Activated CD4-positive, alpha-beta T cell treated with anti-CD3 and anti-CD28 coated beads, Interleukin-2, amount 50 U/mL, for 4 hours (primary cell): ENCODE measurements around the gene SKI.

Source experiments
- DNase-seq, 2 experiments: peaks; one replicate each; pipeline ENCODE4 v3.0.0-alpha.2; 2020

The SKI gene

DNA sequence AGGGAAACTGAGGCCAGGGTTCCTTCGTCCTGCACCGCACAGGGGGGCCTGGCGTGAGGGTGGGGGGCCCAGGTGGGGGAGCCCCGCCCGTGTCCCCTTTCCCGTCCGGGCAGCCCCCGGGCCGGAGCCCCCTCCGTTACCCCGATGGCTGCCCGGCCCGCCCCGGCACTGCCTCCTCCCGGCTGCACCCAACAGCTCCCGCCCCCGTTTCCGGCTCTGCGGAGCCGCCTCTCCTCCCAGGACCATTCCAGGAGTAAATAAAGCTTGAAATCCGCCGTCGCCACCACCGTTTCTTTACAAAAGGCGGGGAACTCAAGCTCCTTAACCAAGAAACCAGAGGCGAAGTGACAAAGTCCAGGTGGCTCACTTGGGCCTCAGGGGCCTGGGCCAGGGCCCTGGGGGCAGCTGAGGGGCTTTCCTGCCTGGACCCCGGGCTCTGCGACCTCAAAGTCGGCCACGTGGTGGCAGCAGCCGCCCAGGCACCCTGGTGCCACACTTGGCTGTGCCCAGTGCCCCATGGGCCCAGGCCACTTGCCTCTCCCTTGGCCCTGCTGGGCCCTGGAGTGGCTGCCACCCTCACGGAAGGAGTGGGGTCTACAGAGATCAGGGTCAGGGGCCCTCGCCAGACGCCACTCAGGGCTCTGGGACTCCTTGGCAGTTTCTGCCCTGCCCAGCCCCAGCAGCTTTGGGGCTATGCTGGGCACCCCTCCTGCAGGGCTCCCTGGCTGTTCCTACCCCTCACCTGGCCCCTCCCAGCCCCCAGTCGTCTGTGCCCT is 33.0 kb upstream of the SKI start:
- DNase-seq = peak; percentile 80 to 82

- no peak for DNase-seq
These were observed 32.3 kb upstream of the SKI start for GRCh38 chr1:2195785-2196184.

DNA sequence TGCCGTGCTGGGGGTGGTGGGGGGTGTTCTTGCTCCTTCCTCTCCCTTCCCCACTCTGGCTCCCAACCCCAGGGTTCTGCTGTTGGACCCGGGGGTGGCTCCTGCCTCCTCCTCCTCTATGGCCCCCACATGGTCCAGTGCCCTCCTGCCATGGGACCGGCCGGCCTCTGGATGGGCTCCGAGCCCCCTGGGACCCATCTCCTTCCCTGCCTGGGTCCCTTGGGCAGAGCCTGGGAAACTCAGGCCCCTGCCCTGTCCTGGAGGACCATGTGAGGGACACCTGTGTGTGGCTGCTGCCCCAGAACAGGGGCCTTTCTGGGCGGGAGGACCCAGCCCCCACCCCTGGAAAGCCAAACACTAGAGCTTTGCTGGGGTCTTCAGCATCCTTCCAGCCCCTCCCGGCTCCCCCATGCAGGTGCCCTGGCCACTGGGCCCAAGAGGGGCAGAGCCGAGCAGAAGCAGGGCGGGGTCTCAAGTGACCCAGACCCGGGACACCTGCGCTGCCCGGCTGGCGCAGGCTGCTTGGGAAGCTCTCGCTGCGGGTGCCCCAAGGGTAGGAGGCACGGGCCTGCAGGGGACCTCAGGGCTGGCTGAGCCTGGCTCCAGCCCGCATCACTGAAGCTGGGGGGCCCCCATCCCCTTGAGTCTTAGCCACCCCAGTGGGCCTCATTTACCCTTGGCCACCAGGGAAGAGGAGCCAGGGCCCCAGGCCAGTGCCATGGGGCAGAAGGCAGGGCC is 31.0 kb upstream of the SKI start:
- no peak for DNase-seq

GRCh38 chr1:2197707-2198165 is 30.4 kb upstream of the SKI start:
- no peak for DNase-seq

DNA sequence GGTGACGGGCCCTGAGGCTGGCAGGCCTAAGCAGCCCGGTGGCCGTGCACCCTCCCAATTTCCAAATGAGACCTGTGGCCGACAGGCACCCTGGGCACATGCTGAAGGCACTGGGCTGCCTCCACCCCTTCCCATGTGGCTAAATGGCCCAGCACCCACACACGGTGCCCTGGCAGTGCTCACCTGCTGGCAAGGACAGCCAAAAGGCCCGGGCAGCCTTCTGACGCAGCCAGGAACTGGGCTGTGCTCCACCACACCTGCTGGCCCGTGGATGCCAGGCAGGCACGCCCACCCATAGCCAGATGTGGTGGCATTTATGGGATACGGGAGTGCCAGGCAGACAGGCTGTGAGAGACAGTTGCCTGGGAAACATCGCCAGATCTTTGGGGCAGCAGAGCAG is 29.5 kb upstream of the SKI start:
- no peak for DNase-seq

DNA sequence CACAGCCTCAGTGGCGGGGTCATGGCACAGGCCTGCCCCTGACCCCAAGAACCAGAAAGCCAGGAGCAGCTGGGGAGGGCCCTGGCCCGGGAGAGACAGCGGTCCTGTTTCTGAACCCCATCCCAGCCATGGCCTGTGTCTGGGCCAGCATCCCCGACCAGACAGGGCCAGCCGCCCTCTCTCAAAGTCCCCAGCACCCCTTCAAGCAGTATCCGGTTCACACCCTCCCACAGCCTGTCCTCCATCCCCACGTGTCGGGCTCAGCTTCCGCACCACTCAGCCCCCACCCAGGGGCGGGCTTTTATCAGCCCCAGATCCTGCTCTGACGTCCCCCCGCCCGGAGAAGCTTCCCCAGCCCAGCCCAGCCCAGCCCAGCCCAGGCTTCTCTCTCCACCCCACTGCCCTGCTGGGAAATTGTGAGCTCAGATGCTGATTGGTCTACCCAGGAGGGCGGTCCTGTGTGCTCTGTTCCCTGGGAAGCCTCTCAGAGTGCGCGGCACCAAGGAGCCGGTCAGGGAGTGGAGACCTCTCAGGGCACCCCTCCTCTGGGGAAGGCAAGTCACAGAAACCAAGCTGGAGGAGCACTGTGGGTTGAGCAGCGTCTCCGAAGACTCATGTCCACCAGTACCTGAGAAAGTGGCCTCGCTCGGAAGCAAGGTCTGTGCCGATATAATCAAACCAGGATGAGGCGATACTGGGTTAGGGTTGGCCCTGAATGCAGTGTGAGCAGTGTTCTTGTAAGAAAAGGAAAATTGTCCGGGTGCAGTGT is 28.9 kb upstream of the SKI start:
- DNase-seq = peak; percentile 73 to 76

DNA sequence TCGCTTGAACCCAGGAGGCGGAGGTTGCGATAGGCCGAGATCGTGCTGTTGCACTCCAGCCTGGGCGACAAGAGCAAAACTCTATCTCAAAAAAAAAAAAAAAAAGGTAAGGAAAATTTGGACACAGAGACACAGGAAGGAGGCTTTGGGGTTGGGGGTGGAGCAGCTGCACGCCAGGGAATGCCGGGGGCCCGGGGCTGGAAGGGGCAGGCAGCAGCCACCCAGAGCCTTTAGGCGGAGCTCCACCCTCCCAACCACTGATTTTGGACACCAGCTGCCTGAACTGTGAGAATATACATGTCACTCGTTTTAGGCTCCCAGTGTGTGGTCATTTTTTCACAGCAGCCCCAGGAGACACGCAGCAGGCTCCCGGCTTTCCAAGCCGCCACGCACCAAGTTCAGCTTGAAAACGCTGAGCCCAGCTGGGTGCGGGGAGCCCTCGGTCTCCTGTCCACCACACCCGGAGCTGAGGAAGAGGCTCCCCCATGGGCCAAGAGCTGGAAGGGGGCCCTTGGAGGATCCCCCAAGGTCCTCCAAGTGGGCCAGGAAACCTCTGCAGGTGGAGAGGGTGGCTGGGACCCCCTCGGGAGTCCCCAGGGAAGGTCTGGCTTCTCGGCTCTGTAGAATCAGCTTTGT is 27.7 kb upstream of the SKI start:
- DNase-seq = no peak

- DNase-seq = no peak
These were observed 27.1 kb upstream of the SKI start for GRCh38 chr1:2201062-2201461.

- DNase-seq = no peak
These were observed 26.0 kb upstream of the SKI start for GRCh38 chr1:2202008-2202575.

DNA sequence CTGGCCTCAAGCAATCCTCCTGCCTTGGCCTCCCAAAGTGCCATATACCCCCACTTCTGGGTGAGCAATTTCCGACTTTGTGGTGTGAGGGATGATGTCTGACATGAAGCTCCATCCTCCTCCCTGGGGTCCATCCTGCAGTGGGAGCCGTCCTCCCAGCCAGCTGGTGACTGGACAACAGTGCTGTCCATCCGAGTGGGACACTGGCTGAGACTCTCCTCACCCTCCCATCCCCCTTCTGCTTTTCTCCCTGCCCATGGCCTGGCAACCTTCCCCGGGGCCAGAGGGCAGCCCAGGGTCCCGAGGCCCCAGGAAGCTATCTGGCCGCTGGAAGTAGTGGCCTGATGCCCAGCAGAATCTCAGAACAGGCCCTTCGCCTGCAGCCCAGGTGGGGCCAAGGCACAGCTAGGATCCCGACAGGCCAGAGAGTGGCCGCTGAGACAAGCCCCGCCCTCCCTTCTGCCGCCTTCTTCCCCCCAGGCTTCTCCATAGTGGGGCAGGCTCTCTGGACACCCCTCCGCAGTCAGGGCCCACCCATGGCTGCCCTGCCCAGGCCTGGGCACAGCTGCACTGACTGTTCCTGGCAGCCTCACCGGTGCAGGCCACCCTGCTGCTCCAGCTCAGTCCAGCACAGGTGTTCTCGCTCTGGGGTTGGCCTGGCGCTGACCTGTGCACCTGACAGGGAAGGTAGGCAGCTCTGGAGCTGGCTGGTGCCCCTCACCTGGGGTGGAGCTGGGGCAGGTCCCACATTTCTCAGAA is 25.1 kb upstream of the SKI start:
- DNase-seq = no peak

DNA sequence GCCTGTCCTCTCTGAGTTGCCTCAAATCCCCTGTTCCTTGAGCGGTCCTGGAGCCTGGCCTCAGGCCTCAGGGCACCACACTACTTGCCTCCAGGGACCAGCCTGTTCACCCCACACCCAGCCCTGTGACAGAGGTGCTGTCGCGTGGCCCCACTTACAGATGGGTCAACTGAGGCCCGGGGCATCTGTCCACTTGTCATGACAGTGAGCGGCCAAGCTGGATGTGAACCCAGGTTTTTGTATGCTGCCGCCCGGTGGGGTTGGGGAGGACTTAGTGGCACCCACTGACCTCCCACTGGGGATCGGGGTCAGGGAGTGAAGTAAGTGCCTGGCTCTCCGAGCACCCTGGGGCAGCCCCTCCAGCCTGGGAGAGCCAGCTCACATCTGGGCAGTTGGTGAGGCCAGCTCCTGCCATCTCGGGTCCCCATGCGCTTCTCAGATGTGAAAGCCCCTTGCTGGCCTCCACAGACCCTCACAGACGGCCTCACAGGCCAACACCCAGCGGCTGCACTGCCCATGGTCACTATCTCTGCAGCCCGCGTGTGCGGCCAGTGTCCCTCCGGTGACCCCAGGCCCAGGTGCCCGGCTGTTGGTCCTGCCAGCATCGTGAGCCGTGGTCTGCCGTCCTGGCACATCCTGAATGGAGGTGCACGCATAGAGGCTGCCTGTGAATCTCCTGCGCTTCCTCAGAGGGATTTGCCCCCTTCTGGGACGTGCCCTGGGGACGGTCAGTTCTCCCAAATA is 24.3 kb upstream of the SKI start:
- DNase-seq = no peak

- no peak for DNase-seq
These were observed 23.5 kb upstream of the SKI start for GRCh38 chr1:2204415-2205190.

DNA sequence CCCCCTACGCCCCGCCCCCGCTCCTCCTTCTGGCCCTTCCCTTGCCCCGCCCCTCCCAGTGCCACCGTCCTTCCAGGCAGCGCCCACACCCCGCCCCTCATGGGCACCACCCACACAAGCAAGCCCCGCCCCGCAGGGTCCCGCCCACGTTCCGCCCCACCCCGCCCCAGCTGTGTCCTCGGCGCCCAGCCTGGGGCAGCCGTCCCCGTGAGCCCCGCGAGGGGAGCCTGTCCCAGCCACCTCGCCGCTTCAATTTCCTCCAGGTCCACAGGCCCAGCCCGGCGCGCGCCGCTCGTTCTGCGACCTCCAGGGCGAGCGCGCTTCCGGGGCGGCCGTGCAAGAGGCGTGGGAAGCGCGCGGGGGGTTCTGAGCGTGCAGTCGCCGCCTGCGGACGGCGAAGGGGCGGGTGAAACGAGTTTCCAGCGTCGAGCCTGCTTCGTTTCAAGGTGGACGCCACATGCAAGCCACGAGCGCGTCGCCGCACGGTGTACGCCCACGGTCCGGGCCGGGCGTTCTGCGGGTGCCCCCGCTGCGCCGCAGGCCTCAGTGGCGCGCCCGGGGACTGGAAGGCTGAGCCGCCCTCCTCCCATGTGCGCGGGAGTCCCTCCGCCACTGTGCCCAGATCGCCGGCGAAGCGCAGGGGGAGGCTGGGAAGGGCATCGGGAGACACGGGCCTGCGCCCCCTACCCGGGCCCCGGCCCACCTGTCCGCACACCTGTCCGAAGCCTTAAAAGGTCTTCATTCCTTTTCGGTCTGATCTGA is 22.7 kb upstream of the SKI start:
- DNase-seq = peak; percentile 94

GRCh38 chr1:2206813-2207487 is 21.2 kb upstream of the SKI start:
- DNase-seq = no peak

DNA sequence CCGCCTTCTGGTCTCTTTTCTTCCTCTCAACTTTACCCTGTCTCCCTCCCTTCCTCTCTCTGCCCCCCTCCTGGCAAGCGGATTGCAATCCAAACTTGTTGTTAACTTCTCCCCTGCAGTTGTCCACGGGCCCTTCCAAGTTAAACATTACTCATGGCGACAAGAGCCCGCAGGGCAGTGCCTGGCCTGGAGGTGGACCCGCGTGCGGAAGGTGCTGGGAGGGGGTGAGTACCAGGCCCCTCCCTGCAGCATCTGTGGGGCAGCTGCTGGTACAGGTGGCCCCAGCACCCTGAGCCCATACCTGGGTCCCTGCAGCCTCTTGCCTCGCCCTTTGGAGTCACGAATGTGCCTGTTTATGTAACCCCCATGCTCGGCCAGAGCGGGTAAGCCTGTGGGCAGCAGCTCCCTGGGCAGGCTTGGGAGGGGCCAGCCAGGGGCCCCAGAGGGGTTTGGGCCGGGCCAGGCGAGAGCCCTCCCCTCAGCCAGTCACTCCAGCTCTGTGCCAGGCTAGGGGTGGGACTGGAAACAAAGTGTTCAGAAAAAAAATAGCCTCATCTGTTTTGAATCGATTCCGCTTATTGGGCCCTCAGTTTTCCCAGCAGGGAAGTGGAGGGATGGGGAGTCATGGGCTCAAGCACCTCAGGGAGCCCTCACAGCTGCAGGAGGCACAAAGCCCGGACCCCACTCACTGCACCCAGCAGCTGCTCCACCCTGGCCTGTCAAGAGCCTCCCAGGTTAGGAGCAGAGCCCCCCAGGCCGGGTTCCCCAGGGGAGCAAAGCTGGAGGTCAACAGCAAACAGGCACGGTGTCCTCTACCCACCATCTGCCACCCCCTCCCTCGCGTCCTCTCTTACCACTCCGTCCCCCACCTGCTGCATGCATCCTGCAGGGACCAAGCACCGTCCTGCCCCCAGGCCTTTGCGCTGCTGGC is 19.5 kb upstream of the SKI start:
- no peak for DNase-seq

GRCh38 chr1:2209400-2210083 is 18.6 kb upstream of the SKI start:
- DNase-seq = no peak

GRCh38 chr1:2210084-2210653 is 17.9 kb upstream of the SKI start:
- no peak for DNase-seq
